ENCODE data around the gene STK11. TPM values are rescaled to one million over a fixed set of nuclear protein-coding genes. Genes with fewer than 3 reads are reported as not detected.
"Not testable (repeated sequence)": the region's sequence is repeated elsewhere in the genome, so short reads cannot be mapped to it uniquely, and the experiment has no call there.

Gene STK11
- polyA plus RNA-seq, 1 of the 3 experiments (the other 2 are of a cell fraction) = 55.5 TPM

GRCh38 chr19:1245494-1246264 lies 40.1 kb downstream of the STK11 start:
- Histone ChIP-seq H3K4me2 (no peak overlapping the region), H3K36me3 (replicated peaks in 1 of 2; ENCODE audit: control insufficient read depth in 1 of 2, insufficient read depth in 2 of 2, low read length in 1 of 2) (no peaks in the 10 kb centered on the region), H3K27me3 (ENCODE audit: insufficient read depth) (no peaks in the 10 kb centered on the region), H2AFZ (ENCODE audit: low read depth) (no peak overlapping the region), H3K79me2 (ENCODE audit: insufficient read depth) (peaks cover 50% of the 10 kb centered on the region), H3K4me1 (ENCODE audit: control insufficient read depth in 1 of 2, insufficient read depth in 2 of 2, low read depth in 1 of 2, low read length in 1 of 2) (peaks cover 17 to 43% of the 10 kb centered on the region in 2 experiments; a peak in 3 of 4 replicates), H3K27ac (ENCODE audit: low read depth in 2 of 2, low read length in 1 of 2) (no peak overlapping the region; a peak in 2 of 4 replicates), H3K9me3 (no peaks in the 10 kb centered on the region), H3K9ac (no peak overlapping the region), H4K20me1 (ENCODE audit: insufficient read depth) (peaks cover 9% of the 10 kb centered on the region; the same call in 1 of the 2 replicates), H3F3A (replicated peaks; ENCODE audit: insufficient read depth) (peaks cover 31% of the 10 kb centered on the region), H3K4me3 (ENCODE audit: low read depth in 2 of 2, low read length in 1 of 2) (no peak overlapping the region), H3K9me2 (no peaks in the 10 kb centered on the region)
- 94% methylated on average over 7 of the region's 26 CpGs for WGBS (ENCODE audit: low lambda C conversion rate)
- ChIA-PET CTCF (interaction anchor here (1.6 to 9.7 kb wide), 5 partner anchors 15 to 42 kb away, joined by 5 to 594 read pairs (median 44); partner anchors contain the start of genes CIRBP and FAM174C), POLR2A (interaction anchor here (1.1 to 2.9 kb wide), 3 partner anchors 20 to 24 kb away, joined by 6 to 110 read pairs (median 32); partner anchors contain the start of gene CIRBP)
- no peak for DNase-seq
- TF ChIP-seq SIN3A (IDR thresholded peaks at IDR 0.05; ENCODE audit: borderline replicate concordance, low read depth, low read length) = no peak
- TF ChIP-seq RFX5 (IDR thresholded peaks at IDR 0.05; ENCODE audit: low read length) = no peak

- H3K4me2 ChIP-seq; H3K36me3 ChIP-seq (replicated peaks in 1 of 2; ENCODE audit: control insufficient read depth in 1 of 2, insufficient read depth in 2 of 2, low read length in 1 of 2); H3K9ac ChIP-seq; H3K9me3 ChIP-seq; H2AFZ ChIP-seq (ENCODE audit: low read depth); H3K27me3 ChIP-seq (ENCODE audit: insufficient read depth); H3K4me3 ChIP-seq (ENCODE audit: low read depth in 2 of 2, low read length in 1 of 2); H3K9me2 ChIP-seq; DNase-seq: not testable (repeated sequence)
- peaks cover 17 to 41% of the 10 kb centered on the region in 2 experiments; a peak in 3 of 4 replicates for H3K4me1 ChIP-seq (ENCODE audit: control insufficient read depth in 1 of 2, insufficient read depth in 2 of 2, low read depth in 1 of 2, low read length in 1 of 2)
- WGBS (ENCODE audit: low lambda C conversion rate) = 81% methylated on average over 23 of the region's 27 CpGs
- H3K27ac ChIP-seq (ENCODE audit: low read depth in 2 of 2, low read length in 1 of 2) = peak overlapping the region in 1 of 2 experiments; percentile 17; a peak in 1 of 4 replicates
- peaks cover 51% of the 10 kb centered on the region for H3K79me2 ChIP-seq (ENCODE audit: insufficient read depth)
- ChIA-PET POLR2A (interaction anchor here (1.1 to 1.5 kb wide), 2 partner anchors 20 to 22 kb away, joined by 5 to 6 read pairs; partner anchors contain the start of gene CIRBP), CTCF (interaction anchor here (1.2 to 9.7 kb wide), 3 partner anchors 14 to 33 kb away, joined by 3 to 594 read pairs (median 44); partner anchors contain the start of gene CIRBP)
- H3F3A ChIP-seq (replicated peaks; ENCODE audit: insufficient read depth) = peaks cover 33% of the 10 kb centered on the region
- H4K20me1 ChIP-seq (ENCODE audit: insufficient read depth) = peaks cover 17% of the 10 kb centered on the region; the same call in 1 of the 2 replicates
Observed at GRCh38 chr19:1246265-1247087, 40.9 kb downstream of the STK11 start.

- Histone ChIP-seq H3K4me3 (ENCODE audit: low read depth in 2 of 2, low read length in 1 of 2) (peak overlapping the region; percentile 72 to 88; a peak in 3 of 4 replicates), H3K9ac (peak overlapping the region; percentile 96), H4K20me1 (ENCODE audit: insufficient read depth) (peaks cover 19% of the 10 kb centered on the region; the same call in 1 of the 2 replicates), H3K27me3 (ENCODE audit: insufficient read depth) (no peaks in the 10 kb centered on the region), H2AFZ (ENCODE audit: low read depth) (no peak overlapping the region), H3F3A (replicated peaks; ENCODE audit: insufficient read depth) (peaks cover 42% of the 10 kb centered on the region), H3K27ac (ENCODE audit: low read depth in 2 of 2, low read length in 1 of 2) (peak overlapping the region; percentile 83 to 96), H3K4me1 (ENCODE audit: control insufficient read depth in 1 of 2, insufficient read depth in 2 of 2, low read depth in 1 of 2, low read length in 1 of 2) (peaks cover 17 to 35% of the 10 kb centered on the region in 2 experiments; a peak in 3 of 4 replicates), H3K36me3 (replicated peaks in 1 of 2; ENCODE audit: control insufficient read depth in 1 of 2, insufficient read depth in 2 of 2, low read length in 1 of 2) (peaks cover 0 to 8% of the 10 kb centered on the region in 2 experiments), H3K9me3 (no peaks in the 10 kb centered on the region), H3K9me2 (no peaks in the 10 kb centered on the region), H3K79me2 (ENCODE audit: insufficient read depth) (peaks cover 51% of the 10 kb centered on the region), H3K4me2 (peak overlapping the region; percentile 84; the same call in 1 of the 2 replicates)
- DNase-seq = no peak
- ChIA-PET POLR2A (interaction anchor here (1.5 kb wide), 1 partner anchor 21 kb away, joined by 5 read pairs; the partner anchor contains the start of gene CIRBP), CTCF (interaction anchor here (9.7 kb wide), 1 partner anchor 13 kb away, joined by 594 read pairs; the partner anchor contains the start of gene CIRBP)
- WGBS (ENCODE audit: low lambda C conversion rate) = 100% methylated on average over 3 of the region's 8 CpGs
- TF ChIP-seq SIN3A (IDR thresholded peaks at IDR 0.05; ENCODE audit: borderline replicate concordance, low read depth, low read length) (no peak), CHD2 (IDR thresholded peaks at IDR 0.05; ENCODE audit: low read length, partially characterized antibody) (no peak), FOXJ3 (CRISPR knock-in tag; IDR thresholded peaks at IDR 0.05) (no peak), GABPA (IDR thresholded peaks at IDR 0.05; ENCODE audit: low read depth) (no peak), EP300 (IDR thresholded peaks at IDR 0.05; ENCODE audit: borderline replicate concordance in 1 of 2, low read depth in 1 of 2, low read length in 1 of 2) (no peak), IRF3 (IDR thresholded peaks at IDR 0.05; ENCODE audit: low read depth, low read length) (no peak), REST (IDR thresholded peaks at IDR 0.05; ENCODE audit: low read depth, low read length) (no peak), MAX (IDR thresholded peaks at IDR 0.05; ENCODE audit: low read depth) (no peak)
Observed at GRCh38 chr19:1247748-1248138, 42.2 kb downstream of the STK11 start.

Data from SK-N-SH (cell line).